ENCODE results near the gene P2RY8.

GRCh38 chrX:1464971-1465285 is 72.1 kb downstream of the P2RY8 start:
- TF ChIP-seq CTCF (IDR thresholded peaks at IDR 0.05) (no peak), POLR2A (IDR thresholded peaks at IDR 0.05) (no peak)
